Cardiac fibroblast (primary cell): ENCODE data around the gene ZNF23.

Experiments
- DNase-seq, 2 donors: peaks; one replicate each; pipeline versions ENCODE4 v3.0.0 to v3.0.0-alpha.2; 2010; ENCODE audit warnings: low read depth in 2 of 2
- H3K4me3 ChIP-seq, 2 donors: replicated peaks in 1 of 2; 1 replicate in 1 of 2; 2 replicates in 1 of 2; pipeline ENCODE4 v1.5.1; 2011; ENCODE audit warnings: low read depth in 2 of 2, low read length in 2 of 2, mild to moderate bottlenecking in 2 of 2, moderate library complexity in 1 of 2
- TF ChIP-seq, protein P1 (sequence below): IDR thresholded peaks from one replicate; pipeline ENCODE4 v1.5.1; 2011; ENCODE audit warnings: low read depth, mild to moderate bottlenecking, low read length, inconsistent platforms

Gene ZNF23

DNA sequence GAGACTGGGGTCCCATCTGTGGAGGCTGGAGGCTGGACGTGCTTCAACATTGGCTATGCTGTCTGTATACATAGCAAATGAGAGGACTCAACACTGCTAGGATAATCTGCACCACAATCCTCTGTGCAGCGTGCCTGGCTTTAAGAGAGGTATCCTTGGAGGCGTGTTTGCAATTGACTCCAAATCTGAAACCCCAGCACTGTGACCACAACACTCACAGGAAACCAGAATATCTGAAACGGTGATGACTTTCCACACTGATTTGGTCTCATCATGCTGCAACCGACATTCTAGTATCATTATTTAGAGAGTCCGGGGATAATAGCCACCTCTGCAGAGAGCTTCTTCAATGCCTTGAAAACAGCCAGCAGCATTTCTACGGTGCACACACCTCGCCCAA is 55.3 kb downstream of the ZNF23 start:
- DNase-seq, result no peak
- TF ChIP-seq, protein P1, sequence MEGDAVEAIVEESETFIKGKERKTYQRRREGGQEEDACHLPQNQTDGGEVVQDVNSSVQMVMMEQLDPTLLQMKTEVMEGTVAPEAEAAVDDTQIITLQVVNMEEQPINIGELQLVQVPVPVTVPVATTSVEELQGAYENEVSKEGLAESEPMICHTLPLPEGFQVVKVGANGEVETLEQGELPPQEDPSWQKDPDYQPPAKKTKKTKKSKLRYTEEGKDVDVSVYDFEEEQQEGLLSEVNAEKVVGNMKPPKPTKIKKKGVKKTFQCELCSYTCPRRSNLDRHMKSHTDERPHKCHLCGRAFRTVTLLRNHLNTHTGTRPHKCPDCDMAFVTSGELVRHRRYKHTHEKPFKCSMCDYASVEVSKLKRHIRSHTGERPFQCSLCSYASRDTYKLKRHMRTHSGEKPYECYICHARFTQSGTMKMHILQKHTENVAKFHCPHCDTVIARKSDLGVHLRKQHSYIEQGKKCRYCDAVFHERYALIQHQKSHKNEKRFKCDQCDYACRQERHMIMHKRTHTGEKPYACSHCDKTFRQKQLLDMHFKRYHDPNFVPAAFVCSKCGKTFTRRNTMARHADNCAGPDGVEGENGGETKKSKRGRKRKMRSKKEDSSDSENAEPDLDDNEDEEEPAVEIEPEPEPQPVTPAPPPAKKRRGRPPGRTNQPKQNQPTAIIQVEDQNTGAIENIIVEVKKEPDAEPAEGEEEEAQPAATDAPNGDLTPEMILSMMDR, result no peak
- no peak overlapping the region for H3K4me3 ChIP-seq

GRCh38 chr16:71406316-71406715 is 55.7 kb downstream of the ZNF23 start:
- H3K4me3 ChIP-seq, result no peak overlapping the region
- DNase-seq, result no peak
- TF ChIP-seq, protein P1, result no peak

- TF ChIP-seq, protein P1, result no peak
- DNase-seq, result no peak
- H3K4me3 ChIP-seq, result no peak overlapping the region
These were observed 57.7 kb downstream of the ZNF23 start for GRCh38 chr16:71404364-71404763.

DNA sequence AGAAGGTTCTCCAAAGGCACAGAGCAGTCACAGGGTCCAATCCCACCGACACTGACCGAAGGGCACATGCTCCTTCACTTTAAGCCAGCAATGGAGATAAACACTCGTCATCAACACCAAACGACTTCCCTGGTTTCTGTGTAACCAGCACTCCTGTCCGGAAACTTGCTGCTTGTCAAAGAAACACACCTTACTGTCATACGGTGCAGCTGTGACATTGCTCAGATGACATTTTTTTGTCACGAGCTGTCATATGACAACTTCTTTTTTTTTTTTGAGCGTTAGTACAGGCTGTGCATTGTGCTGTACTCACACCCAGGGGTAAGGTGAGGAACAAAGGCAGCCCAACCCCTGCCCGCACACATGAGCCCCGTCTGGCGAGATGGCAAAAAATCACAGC is 59.4 kb downstream of the ZNF23 start:
- H3K4me3 ChIP-seq, result no peak overlapping the region
- DNase-seq, result no peak
- TF ChIP-seq, protein P1, result no peak

DNA sequence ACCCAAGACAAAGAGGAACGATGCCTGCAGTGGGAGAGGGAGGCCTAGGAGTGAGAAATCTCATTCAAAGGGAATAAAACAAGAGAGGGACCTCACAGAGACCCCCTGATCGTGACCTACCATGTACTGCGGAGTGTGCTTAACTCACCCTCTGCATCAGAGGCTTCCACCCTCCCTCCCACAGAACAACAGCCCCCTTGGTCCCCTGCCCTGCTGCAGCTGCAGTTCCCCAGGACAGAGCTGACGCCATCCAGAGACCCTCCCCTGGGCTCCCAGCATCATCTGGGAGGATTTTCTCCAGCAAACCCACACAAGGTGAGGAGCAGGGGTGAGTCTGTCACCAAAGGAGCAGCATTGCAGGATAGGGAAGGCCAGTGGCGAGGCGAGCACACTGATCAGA is 60.0 kb downstream of the ZNF23 start:
- H3K4me3 ChIP-seq, result no peak overlapping the region
- TF ChIP-seq, protein P1, result no peak
- no peak for DNase-seq

DNA sequence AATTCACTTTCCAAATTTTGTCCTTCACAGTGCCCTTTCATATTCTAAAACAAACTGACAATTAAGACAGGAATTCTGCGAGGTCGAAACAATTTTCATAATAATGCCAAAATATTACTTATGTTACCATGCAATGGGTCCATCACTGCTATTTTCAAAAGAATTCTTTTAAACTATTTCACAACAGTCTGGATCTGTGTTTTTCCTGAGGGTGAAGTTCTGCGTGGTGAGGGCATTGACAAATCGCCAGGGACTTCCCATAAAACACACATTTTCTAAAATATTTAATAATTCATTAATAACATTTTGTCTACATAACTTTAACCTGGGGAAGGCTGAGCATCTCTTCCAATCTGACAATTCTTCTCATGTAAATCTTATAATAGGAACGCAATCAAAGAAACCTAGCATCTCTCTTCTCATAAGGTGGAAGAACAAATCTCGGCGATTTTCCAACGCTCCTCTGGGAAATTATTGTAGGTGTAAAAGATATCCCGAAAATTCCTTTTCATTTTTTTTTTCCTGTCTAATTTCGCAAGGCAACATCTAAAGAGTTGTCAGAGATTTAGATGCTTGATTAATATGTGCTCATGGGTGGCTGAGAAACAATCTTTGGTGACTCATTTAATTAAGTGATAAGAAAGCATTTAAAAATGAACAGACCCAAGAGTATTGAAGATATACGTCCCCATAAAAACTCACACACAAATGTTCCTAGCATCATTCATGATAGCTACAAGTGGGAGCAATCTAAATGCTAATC is 62.1 kb downstream of the ZNF23 start:
- TF ChIP-seq, protein P1, result no peak
- no peak overlapping the region for H3K4me3 ChIP-seq
- no peak for DNase-seq
